Ishikawa (cell line): Measurements from ENCODE around the gene MESP2.

ENCODE experiments used
- CEBPB ChIP-seq: IDR thresholded peaks from 2 replicates; pipeline ENCODE4 v1.6.1; 2012
- CREB1 ChIP-seq: IDR thresholded peaks from 2 replicates; pipeline ENCODE4 v1.6.1; 2012; ENCODE audit warnings: low read depth
- EGR1 ChIP-seq: IDR thresholded peaks from 2 replicates; pipeline ENCODE4 v1.6.1; 2012
- EP300 ChIP-seq: IDR thresholded peaks from 2 replicates; pipeline ENCODE4 v1.6.1; 2012; ENCODE audit warnings: borderline replicate concordance
- FOXM1 ChIP-seq: IDR thresholded peaks from 2 replicates; pipeline ENCODE4 v1.6.1; 2012; ENCODE audit warnings: low read depth, borderline replicate concordance
- MAX ChIP-seq: IDR thresholded peaks from 2 replicates; pipeline ENCODE4 v1.6.1; 2012
- NFIC ChIP-seq: IDR thresholded peaks from 2 replicates; pipeline ENCODE4 v1.6.1; 2012
- RAD21 ChIP-seq: IDR thresholded peaks from 2 replicates; pipeline ENCODE4 v1.6.1; 2012; ENCODE audit warnings: low read depth
- REST ChIP-seq: IDR thresholded peaks from 2 replicates; pipeline ENCODE4 v1.6.1; 2012; ENCODE audit warnings: low read depth, mild to moderate bottlenecking
- TAF1 ChIP-seq: IDR thresholded peaks from 2 replicates; pipeline ENCODE4 v1.6.1; 2012; ENCODE audit warnings: low read depth, mild to moderate bottlenecking
- TCF12 ChIP-seq: IDR thresholded peaks from 2 replicates; pipeline ENCODE4 v1.6.1; 2012; ENCODE audit warnings: low read depth
- TEAD4 ChIP-seq: IDR thresholded peaks from 2 replicates; pipeline ENCODE4 v1.6.1; 2012
- USF1 ChIP-seq: IDR thresholded peaks from 2 replicates; pipeline ENCODE4 v1.6.1; 2012
- YY1 ChIP-seq: IDR thresholded peaks from 2 replicates; pipeline ENCODE4 v1.6.1; 2012; ENCODE audit warnings: low read depth
- ZBTB7A ChIP-seq: IDR thresholded peaks from 2 replicates; pipeline ENCODE4 v1.6.1; 2012; ENCODE audit warnings: low read depth

Gene MESP2

GRCh38 chr15:89776274-89777072, at the start of gene MESP2:
Gene MESP2, plus strand, starts transcription at chr15:89776332. Its CDS starts 26 bp downstream, at chr15:89776358.
- TF ChIP-seq MAX (peak; percentile 93), TCF12 (no peak), USF1 (no peak), NFIC (no peak)

- TF ChIP-seq TAF1: no peak
- no peak for TF ChIP-seq REST
- no peak for TF ChIP-seq RAD21
- no peak for TF ChIP-seq TEAD4
- TF ChIP-seq CEBPB: no peak
- no peak for TF ChIP-seq EP300
- TF ChIP-seq ZBTB7A: no peak
- TF ChIP-seq TCF12: no peak
- no peak for TF ChIP-seq FOXM1
- no peak for TF ChIP-seq CREB1
- TF ChIP-seq USF1: no peak
- no peak for TF ChIP-seq EGR1
- no peak for TF ChIP-seq YY1
These were observed 47.9 kb upstream of the MESP2 start for GRCh38 chr15:89728254-89728653.

GRCh38 chr15:89731275-89731674, 44.9 kb upstream of the MESP2 start:
- no peak for TF ChIP-seq USF1
- no peak for TF ChIP-seq CEBPB
- no peak for TF ChIP-seq TAF1
- no peak for TF ChIP-seq NFIC
- no peak for TF ChIP-seq CREB1
- no peak for TF ChIP-seq TEAD4
- TF ChIP-seq TCF12: no peak
- no peak for TF ChIP-seq EGR1
- no peak for TF ChIP-seq MAX
- no peak for TF ChIP-seq EP300
- TF ChIP-seq RAD21: no peak
- no peak for TF ChIP-seq FOXM1
- no peak for TF ChIP-seq ZBTB7A
- TF ChIP-seq REST: no peak
- TF ChIP-seq YY1: no peak

GRCh38 chr15:89732451-89733172, 43.5 kb upstream of the MESP2 start:
- TF ChIP-seq RAD21 (no peak), EGR1 (no peak), CEBPB (no peak), REST (no peak), YY1 (no peak), NFIC (no peak)
